GM12892 (cell line): ENCODE data around the gene KRTAP5-5.

Experiments used
- POLR2A ChIP-seq: IDR thresholded peaks from 2 replicates; pipeline ENCODE4 v1.6.1; 2011; ENCODE audit warnings: low read depth, low read length, control low read depth
- POLR2AphosphoS5 ChIP-seq: IDR thresholded peaks from 2 replicates; pipeline ENCODE4 v1.6.1; 2011; ENCODE audit warnings: low read depth, low read length, control low read depth
- TAF1 ChIP-seq: IDR thresholded peaks from 2 replicates; pipeline ENCODE4 v1.6.1; 2011; ENCODE audit warnings: low read depth, mild to moderate bottlenecking, control low read depth, low read length, borderline replicate concordance

- TF ChIP-seq TAF1 (no peak), POLR2AphosphoS5 (no peak), POLR2A (no peak)
Observed at GRCh38 chr11:1600626-1601025, 28.9 kb upstream of the KRTAP5-5 start.
